Rectal smooth muscle tissue (tissue), 1 donor: ENCODE measurements around the gene PIP5KL1.

Source experiments
- H3K27ac ChIP-seq: one replicate; pipeline ENCODE4 v1.7.0; 2013; ENCODE audit warnings: low read depth, low read length, inconsistent platforms
- H3K27me3 ChIP-seq: one replicate; pipeline ENCODE4 v1.7.0; 2013; ENCODE audit warnings: low read length; ENCODE audit not compliant: control insufficient read depth, insufficient read depth
- H3K36me3 ChIP-seq: one replicate; pipeline ENCODE4 v1.7.0; 2013; ENCODE audit warnings: low read length; ENCODE audit not compliant: control insufficient read depth, insufficient read depth
- H3K4me1 ChIP-seq: one replicate; pipeline ENCODE4 v1.7.0; 2013; ENCODE audit warnings: low read length; ENCODE audit not compliant: control insufficient read depth, insufficient read depth
- H3K4me3 ChIP-seq: one replicate; pipeline ENCODE4 v1.7.0; 2013; ENCODE audit warnings: low read length
- H3K9ac ChIP-seq: one replicate; pipeline ENCODE4 v1.7.0; 2013; ENCODE audit warnings: low read length

Gene PIP5KL1

GRCh38 chr9:127963041-127963358 lies 32.4 kb upstream of the PIP5KL1 start:
- Histone ChIP-seq H3K4me1 (peaks cover 65% of the 10 kb centered on the region), H3K27ac (peak overlapping the region; percentile 98), H3K27me3 (no peaks in the 10 kb centered on the region), H3K36me3 (no peaks in the 10 kb centered on the region), H3K4me3 (no peak overlapping the region), H3K9ac (no peak overlapping the region)

- no peak overlapping the region for H3K9ac ChIP-seq
- peaks cover 59% of the 10 kb centered on the region for H3K4me1 ChIP-seq
These were observed 31.7 kb upstream of the PIP5KL1 start for GRCh38 chr9:127962278-127962677.

GRCh38 chr9:127961613-127962155 lies 31.1 kb upstream of the PIP5KL1 start:
- H3K27ac ChIP-seq: peak overlapping the region; percentile 98
- H3K4me1 ChIP-seq: peaks cover 53% of the 10 kb centered on the region

More at GRCh38 chr9:127962278-127962677, 31.7 kb upstream of the PIP5KL1 start:
- H3K36me3 ChIP-seq: no peaks in the 10 kb centered on the region
- H3K4me3 ChIP-seq: no peak overlapping the region
- peak overlapping the region; percentile 98 for H3K27ac ChIP-seq
- no peaks in the 10 kb centered on the region for H3K27me3 ChIP-seq

GRCh38 chr9:127961155-127961490 lies 30.5 kb upstream of the PIP5KL1 start:
- H3K9ac ChIP-seq: no peak overlapping the region
- no peaks in the 10 kb centered on the region for H3K36me3 ChIP-seq
- H3K27ac ChIP-seq: peak overlapping the region; percentile 98
- H3K27me3 ChIP-seq: no peaks in the 10 kb centered on the region
- H3K4me3 ChIP-seq: no peak overlapping the region
- peaks cover 47% of the 10 kb centered on the region for H3K4me1 ChIP-seq

More at GRCh38 chr9:127961613-127962155, 31.1 kb upstream of the PIP5KL1 start:
- Histone ChIP-seq H3K4me3 (no peak overlapping the region), H3K27me3 (no peaks in the 10 kb centered on the region), H3K9ac (no peak overlapping the region), H3K36me3 (no peaks in the 10 kb centered on the region)

DNA sequence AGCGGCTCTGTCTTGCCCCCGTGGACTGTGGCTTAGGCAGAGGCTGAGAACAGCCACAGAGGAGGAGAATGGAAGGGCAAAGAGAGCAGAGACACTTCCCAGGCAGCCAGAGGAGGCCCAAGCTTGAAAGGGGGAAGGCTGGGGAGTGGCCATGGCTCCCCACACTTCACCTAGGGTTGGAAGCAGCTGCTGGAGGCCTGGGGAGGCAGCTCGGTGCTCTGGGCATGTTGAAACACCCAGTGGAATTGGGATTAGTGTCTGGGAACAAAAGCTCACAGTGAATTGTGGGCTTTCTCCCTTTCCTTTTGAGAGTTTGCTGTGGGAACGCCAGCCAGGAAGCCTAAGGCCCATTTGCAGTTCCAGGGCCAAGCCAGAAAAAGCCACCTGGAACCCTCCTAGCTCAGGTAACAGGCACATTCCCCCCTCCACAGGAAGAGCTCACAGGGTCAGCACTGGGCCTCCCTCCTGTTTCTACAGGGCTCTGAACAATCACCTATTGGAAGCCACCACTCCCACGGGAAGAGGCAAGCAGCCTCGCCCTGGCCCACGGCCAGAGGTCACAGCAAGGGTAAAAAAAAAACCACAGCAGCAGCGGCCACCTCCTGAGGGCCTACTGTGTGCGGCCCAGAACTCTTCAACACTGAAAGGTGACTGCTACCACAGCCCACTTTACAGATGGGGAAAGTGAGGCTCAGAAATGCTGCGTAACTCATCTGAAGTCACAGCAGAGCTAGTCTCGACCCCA lies 30.0 kb upstream of the PIP5KL1 start:
- Histone ChIP-seq H3K9ac (no peak overlapping the region), H3K27ac (peak overlapping the region; percentile 98), H3K4me1 (peaks cover 46% of the 10 kb centered on the region)

DNA sequence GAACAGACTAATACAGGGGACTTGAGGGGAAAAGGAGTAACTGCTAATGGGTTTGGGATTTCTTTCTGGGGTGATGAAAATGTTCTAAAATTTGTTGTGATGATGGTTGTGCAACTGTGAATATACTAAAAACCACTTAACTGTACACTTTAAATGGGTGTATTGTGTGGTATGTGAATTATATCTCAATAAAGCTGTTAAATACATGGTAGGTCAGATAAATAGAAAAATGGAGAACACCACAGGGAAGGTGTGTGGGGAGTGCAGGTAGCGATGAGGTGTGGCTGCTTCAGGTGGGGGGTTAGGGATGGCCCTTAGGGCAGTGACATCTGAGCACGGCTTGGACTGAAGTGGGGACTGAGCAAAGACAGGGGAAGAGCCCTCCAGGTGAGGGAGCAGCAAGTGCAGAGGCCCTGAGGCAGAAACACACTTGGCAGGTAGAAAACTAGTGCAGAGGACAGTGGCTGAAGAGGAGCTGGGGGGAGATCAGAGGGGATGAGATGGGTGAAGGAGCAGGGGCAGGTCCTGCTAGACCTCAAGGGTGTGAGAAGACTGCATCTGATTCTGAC lies 29.3 kb upstream of the PIP5KL1 start:
- peak overlapping the region; percentile 98 for H3K27ac ChIP-seq
- no peaks in the 10 kb centered on the region for H3K36me3 ChIP-seq
- no peaks in the 10 kb centered on the region for H3K27me3 ChIP-seq
- peaks cover 48% of the 10 kb centered on the region for H3K4me1 ChIP-seq
- no peak overlapping the region for H3K9ac ChIP-seq
- no peak overlapping the region for H3K4me3 ChIP-seq

More for the DNA sequence above, 30.0 kb upstream of the PIP5KL1 start:
- Histone ChIP-seq H3K4me3 (no peak overlapping the region), H3K27me3 (no peaks in the 10 kb centered on the region), H3K36me3 (no peaks in the 10 kb centered on the region)

- H3K4me3 ChIP-seq: no peak overlapping the region
- peaks cover 50% of the 10 kb centered on the region for H3K4me1 ChIP-seq
- no peaks in the 10 kb centered on the region for H3K27me3 ChIP-seq
- no peaks in the 10 kb centered on the region for H3K36me3 ChIP-seq
- no peak overlapping the region for H3K9ac ChIP-seq
- H3K27ac ChIP-seq: peak overlapping the region; percentile 98
These were observed 28.8 kb upstream of the PIP5KL1 start for GRCh38 chr9:127959398-127959797.

DNA sequence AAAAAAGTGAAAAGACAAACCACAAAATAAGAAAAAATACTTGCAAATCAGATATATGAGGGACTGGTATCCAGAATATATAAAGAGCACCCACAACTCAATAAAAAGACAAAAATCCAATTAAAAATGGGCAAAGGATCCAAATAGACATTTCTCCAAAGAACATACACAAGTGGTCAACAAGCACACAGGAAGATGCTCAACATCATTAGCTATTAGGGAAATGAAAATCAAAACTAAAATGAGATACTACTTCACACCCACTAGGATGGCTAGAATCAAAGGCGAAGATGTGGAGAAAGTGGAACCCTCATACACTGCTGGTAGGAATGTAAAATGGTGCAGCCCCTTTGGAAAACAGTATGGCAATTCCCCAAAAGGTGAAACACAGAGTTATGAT lies 28.2 kb upstream of the PIP5KL1 start:
- Histone ChIP-seq H3K4me1 (peaks cover 47% of the 10 kb centered on the region), H3K27ac (no peak overlapping the region), H3K36me3 (no peaks in the 10 kb centered on the region), H3K4me3 (no peak overlapping the region), H3K9ac (no peak overlapping the region), H3K27me3 (no peaks in the 10 kb centered on the region)

DNA sequence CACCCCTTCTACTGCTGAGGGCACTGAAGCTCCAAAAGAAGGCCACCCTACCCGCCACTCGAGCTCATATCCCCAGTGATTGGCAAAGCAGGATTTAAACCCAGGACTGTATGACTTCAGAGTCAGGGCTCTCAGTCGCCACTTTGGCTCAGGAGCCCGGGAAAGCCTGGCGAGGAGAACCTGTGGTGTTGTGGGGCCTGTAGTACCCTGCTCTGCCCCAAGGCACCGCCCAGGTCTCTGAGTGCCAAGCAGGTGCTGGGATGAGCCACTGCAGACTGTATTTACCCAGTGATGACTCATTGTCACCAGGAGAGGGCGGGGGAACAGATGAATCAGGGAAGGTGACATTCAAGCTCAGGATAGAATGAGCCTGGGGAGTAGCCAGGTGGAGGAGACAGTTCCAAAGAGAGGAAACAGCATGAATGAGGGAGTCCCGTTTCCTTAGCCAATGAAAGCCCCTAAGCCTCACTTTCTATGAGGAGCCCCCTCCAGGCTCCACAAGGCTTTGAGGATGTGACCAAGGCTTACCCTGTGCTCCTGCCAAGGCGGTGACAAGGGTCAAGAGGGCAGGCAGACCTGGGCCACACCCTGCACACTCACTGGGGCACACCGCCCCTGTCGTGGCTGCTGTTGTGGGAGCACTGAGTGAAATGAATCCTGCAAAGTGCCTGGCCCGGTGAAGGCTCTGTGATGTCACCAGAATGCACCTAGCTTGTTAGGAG lies 24.9 kb upstream of the PIP5KL1 start:
- H3K9ac ChIP-seq: no peak overlapping the region
- peaks cover 29% of the 10 kb centered on the region for H3K4me1 ChIP-seq
- no peak overlapping the region for H3K4me3 ChIP-seq
- H3K36me3 ChIP-seq: no peaks in the 10 kb centered on the region
- peak overlapping the region; percentile 54 for H3K27ac ChIP-seq
- H3K27me3 ChIP-seq: no peaks in the 10 kb centered on the region

- Histone ChIP-seq H3K36me3 (no peaks in the 10 kb centered on the region), H3K4me3 (no peak overlapping the region), H3K27ac (peak overlapping the region; percentile 41), H3K27me3 (no peaks in the 10 kb centered on the region), H3K9ac (no peak overlapping the region), H3K4me1 (peaks cover 23% of the 10 kb centered on the region)
These were observed 24.3 kb upstream of the PIP5KL1 start for GRCh38 chr9:127954831-127955293.

GRCh38 chr9:127953768-127954505 lies 23.4 kb upstream of the PIP5KL1 start:
- H3K4me3 ChIP-seq: no peak overlapping the region
- H3K27me3 ChIP-seq: no peaks in the 10 kb centered on the region
- no peak overlapping the region for H3K9ac ChIP-seq
- H3K27ac ChIP-seq: no peak overlapping the region
- H3K36me3 ChIP-seq: no peaks in the 10 kb centered on the region
- peaks cover 23% of the 10 kb centered on the region for H3K4me1 ChIP-seq

DNA sequence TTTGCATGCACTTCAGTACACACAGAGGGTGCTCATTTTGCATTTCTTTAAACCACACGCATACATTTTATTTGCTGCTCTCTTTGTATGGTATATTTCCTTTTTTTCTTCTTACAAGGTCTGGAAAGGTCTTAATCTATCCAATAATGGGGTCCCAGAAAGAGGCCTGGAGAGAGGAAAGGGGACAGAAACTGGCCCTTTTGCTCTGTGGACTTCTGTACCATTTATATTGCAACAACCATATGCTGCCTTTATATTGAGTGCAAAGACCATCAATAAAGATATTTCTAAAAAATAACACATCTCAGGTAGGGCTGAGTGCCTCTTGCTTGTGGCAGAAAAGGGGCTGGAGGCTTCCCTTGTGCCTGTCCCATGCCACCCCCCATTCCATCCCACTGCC lies 22.6 kb upstream of the PIP5KL1 start:
- Histone ChIP-seq H3K4me1 (peaks cover 23% of the 10 kb centered on the region), H3K9ac (no peak overlapping the region)

More for the DNA sequence above, 22.6 kb upstream of the PIP5KL1 start:
- Histone ChIP-seq H3K27ac (no peak overlapping the region), H3K27me3 (no peaks in the 10 kb centered on the region), H3K4me3 (no peak overlapping the region), H3K36me3 (no peaks in the 10 kb centered on the region)
